HFF-Myc (cell line): Measurements from ENCODE around the gene TXNRD1.
"Not testable (repeated sequence)": the region's sequence is repeated elsewhere in the genome, so short reads cannot be mapped to it uniquely, and the experiment has no call there.

Experiments
- DNase-seq: peaks from one replicate; pipeline ENCODE4 v3.0.0-alpha.2; 2011; ENCODE audit warnings: low read depth; ENCODE audit errors: extremely low read depth
- H3K4me3 ChIP-seq: replicated peaks from 2 replicates; pipeline ENCODE4 v1.5.1; 2011; ENCODE audit warnings: low read depth, mild to moderate bottlenecking, control low read depth, low read length
- TF ChIP-seq, protein P1 (sequence below): IDR thresholded peaks from 2 replicates; pipeline ENCODE4 v1.5.1; 2012; ENCODE audit warnings: mild to moderate bottlenecking, low read depth, low read length, control low read depth; ENCODE audit errors: missing control alignments

TXNRD1 gene

GRCh38 chr12:104321949-104322348 lies 106.4 kb downstream of the TXNRD1 start:
- no peak for DNase-seq
- TF ChIP-seq, protein P1, sequence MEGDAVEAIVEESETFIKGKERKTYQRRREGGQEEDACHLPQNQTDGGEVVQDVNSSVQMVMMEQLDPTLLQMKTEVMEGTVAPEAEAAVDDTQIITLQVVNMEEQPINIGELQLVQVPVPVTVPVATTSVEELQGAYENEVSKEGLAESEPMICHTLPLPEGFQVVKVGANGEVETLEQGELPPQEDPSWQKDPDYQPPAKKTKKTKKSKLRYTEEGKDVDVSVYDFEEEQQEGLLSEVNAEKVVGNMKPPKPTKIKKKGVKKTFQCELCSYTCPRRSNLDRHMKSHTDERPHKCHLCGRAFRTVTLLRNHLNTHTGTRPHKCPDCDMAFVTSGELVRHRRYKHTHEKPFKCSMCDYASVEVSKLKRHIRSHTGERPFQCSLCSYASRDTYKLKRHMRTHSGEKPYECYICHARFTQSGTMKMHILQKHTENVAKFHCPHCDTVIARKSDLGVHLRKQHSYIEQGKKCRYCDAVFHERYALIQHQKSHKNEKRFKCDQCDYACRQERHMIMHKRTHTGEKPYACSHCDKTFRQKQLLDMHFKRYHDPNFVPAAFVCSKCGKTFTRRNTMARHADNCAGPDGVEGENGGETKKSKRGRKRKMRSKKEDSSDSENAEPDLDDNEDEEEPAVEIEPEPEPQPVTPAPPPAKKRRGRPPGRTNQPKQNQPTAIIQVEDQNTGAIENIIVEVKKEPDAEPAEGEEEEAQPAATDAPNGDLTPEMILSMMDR: no peak
- no peak overlapping the region for H3K4me3 ChIP-seq

DNA sequence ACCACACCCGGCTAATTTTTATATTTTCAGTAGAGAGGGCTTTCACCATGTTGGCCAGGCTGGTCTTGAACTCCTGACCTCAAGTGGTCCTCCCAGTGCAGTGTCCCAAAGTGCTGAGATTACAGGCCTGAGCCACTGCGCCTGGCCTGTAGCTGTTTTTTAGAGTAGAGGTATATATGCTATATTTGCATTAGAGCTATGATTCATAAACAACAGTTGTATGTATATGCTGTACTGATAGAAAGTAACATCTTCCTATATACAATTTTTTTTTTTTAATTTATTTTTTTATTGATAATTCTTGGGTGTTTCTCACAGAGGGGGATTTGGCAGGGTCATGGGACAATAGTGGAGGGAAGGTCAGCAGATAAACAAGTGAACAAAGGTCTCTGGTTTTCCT lies 107.0 kb downstream of the TXNRD1 start:
- H3K4me3 ChIP-seq, DNase-seq: not testable (repeated sequence)

DNA sequence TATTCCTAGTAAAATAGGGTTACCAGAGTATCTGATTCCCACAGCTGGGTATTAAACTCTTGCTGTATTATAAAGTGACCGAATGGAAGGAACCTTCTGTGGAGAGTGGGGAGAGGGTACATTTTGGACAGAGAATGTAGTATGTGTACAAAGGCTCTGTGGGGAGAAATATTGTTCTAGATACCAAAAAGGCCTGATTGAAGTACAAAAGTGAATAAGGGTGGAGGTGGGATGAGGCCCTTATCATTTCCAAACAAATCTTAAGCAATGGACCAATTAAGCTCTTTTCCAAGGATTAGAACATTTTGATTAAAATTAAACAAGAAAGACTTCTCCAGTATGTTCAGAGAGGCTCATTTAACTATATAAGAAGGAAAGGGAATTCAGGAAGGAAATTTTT lies 108.3 kb downstream of the TXNRD1 start:
- DNase-seq: no peak
- H3K4me3 ChIP-seq: no peak overlapping the region
- TF ChIP-seq, protein P1: no peak

- DNase-seq, H3K4me3 ChIP-seq: not testable (repeated sequence)
These were observed 112.7 kb downstream of the TXNRD1 start for GRCh38 chr12:104328278-104328677.

- no peak for DNase-seq
- no peak overlapping the region for H3K4me3 ChIP-seq
- TF ChIP-seq, protein P1: no peak
These were observed 113.2 kb downstream of the TXNRD1 start for GRCh38 chr12:104328790-104329189.

GRCh38 chr12:104329707-104330532 lies 114.3 kb downstream of the TXNRD1 start:
- TF ChIP-seq, protein P1: no peak
- no peak for DNase-seq

GRCh38 chr12:104331376-104331775 lies 115.8 kb downstream of the TXNRD1 start:
- no peak for DNase-seq
- TF ChIP-seq, protein P1: no peak
- H3K4me3 ChIP-seq: no peak overlapping the region

More at GRCh38 chr12:104329707-104330532, 114.3 kb downstream of the TXNRD1 start:
- H3K4me3 ChIP-seq: no peak overlapping the region

DNA sequence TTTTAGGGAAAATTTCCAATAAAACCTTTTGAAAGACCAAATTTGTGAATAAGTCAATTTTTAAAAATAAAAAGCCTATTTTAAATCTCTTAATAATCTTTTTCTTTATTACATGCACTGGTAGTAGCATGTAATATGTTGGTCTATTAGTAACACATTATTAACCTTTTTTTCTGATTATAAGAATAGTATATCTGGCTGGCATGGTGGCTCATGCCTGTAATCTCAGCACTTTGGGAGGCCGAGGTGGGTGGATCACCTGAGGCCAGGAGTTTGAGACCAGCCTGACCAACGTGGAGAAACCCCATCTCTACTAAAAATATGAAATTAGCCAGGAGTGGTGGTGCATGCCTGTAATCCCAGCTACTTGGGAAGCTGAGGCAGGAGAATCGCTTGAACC lies 116.7 kb downstream of the TXNRD1 start:
- H3K4me3 ChIP-seq, DNase-seq: not testable (repeated sequence)
